Measurements from ENCODE around the gene HMX3.

The HMX3 gene

GRCh38 chr10:123187781-123188180 lies 52.0 kb downstream of the HMX3 start:
- no peak for DNase-seq (ENCODE audit: low spot score)
- in situ Hi-C loops (cut with MboI; ENCODE audit: low pct_unique_long_range_greater_than_20kb, low sequenced_read_pairs, unreplicated experiment): no loop called here
- TF ChIP-seq CTCF (IDR thresholded peaks at IDR 0.05; ENCODE audit: extremely low read depth, insufficient read depth, missing control alignments): no peak

Measured in GM13977 (cell line).